Mammary epithelial cell (primary cell): ENCODE measurements around the gene CLASP1.

Experiments used
- EZH2 ChIP-seq: IDR thresholded peaks from 2 replicates; pipeline ENCODE4 v1.6.1; 2012; ENCODE audit warnings: low read length, inconsistent platforms, borderline replicate concordance
- TF ChIP-seq, protein P1 (sequence below), 2 donors: IDR thresholded peaks in 1 of 2; conservative IDR thresholded peaks in 1 of 2; 2 replicates each; pipeline ENCODE4 v1.5.1; 2011 to 2012; ENCODE audit warnings: inconsistent platforms in 2 of 2, low read length in 2 of 2, mild to moderate bottlenecking in 2 of 2, control low read depth in 1 of 2, low read depth in 1 of 2; ENCODE audit not compliant: insufficient read depth in 1 of 2; ENCODE audit errors: extremely low read depth in 1 of 2

DNA sequence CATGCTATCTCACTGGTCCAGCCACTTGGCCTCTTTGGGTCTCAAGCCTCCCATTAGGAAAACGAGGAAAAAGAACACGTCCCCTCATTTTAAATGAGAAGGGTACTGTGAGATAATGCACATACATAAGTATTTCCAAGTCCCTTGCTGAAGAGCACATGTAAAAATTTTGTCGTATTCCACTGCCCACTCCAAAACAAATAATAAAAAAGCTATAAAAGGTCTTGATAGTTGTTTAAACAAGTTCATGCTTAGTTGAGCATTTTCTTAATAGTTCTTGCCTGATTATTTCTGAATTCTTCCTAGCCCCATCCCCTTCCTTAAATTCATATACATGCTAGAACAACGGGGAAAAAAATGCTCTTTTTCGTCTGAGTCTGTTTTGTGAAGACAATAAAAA, 228.8 kb downstream of the CLASP1 start:
- TF ChIP-seq, protein P1, sequence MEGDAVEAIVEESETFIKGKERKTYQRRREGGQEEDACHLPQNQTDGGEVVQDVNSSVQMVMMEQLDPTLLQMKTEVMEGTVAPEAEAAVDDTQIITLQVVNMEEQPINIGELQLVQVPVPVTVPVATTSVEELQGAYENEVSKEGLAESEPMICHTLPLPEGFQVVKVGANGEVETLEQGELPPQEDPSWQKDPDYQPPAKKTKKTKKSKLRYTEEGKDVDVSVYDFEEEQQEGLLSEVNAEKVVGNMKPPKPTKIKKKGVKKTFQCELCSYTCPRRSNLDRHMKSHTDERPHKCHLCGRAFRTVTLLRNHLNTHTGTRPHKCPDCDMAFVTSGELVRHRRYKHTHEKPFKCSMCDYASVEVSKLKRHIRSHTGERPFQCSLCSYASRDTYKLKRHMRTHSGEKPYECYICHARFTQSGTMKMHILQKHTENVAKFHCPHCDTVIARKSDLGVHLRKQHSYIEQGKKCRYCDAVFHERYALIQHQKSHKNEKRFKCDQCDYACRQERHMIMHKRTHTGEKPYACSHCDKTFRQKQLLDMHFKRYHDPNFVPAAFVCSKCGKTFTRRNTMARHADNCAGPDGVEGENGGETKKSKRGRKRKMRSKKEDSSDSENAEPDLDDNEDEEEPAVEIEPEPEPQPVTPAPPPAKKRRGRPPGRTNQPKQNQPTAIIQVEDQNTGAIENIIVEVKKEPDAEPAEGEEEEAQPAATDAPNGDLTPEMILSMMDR (conservative IDR thresholded peaks at IDR 0.05 in 1 of 2, IDR thresholded peaks at IDR 0.05 in 1 of 2; ENCODE audit: extremely low read depth in 1 of 2, insufficient read depth in 1 of 2, low read depth in 1 of 2, low read length in 2 of 2), result no peak
- TF ChIP-seq EZH2, result no peak
